Neural crest cell (in vitro differentiated cells): ENCODE data around the gene CHIC2. TPM values are rescaled to one million over a fixed set of nuclear protein-coding genes. Genes with fewer than 3 reads are reported as not detected.
"Not testable (repeated sequence)": the region's sequence is repeated elsewhere in the genome, so short reads cannot be mapped to it uniquely, and the experiment has no call there.

Experiments
- DNase-seq: peaks from one replicate; pipeline ENCODE4 v3.0.0; 2021; ENCODE audit warnings: low read depth, mixed read lengths, low spot score
- H3K27ac Mint-ChIP-seq: one replicate; pipeline ENCODE4 v1.8.0; 2021; ENCODE audit warnings: mild to moderate bottlenecking, mixed read lengths; ENCODE audit not compliant: unreplicated experiment
- H3K27me3 Mint-ChIP-seq: 2 replicates; pipeline ENCODE4 v1.8.0; 2021; ENCODE audit warnings: low read depth, mild to moderate bottlenecking, mixed read lengths
- H3K36me3 Mint-ChIP-seq: 2 replicates; pipeline ENCODE4 v1.8.0; 2021; ENCODE audit warnings: low read depth, mild to moderate bottlenecking, mixed read lengths
- H3K4me1 Mint-ChIP-seq: 2 replicates; pipeline ENCODE4 v1.8.0; 2021; ENCODE audit warnings: mixed read lengths
- H3K4me3 Mint-ChIP-seq: one replicate; pipeline ENCODE4 v1.8.0; 2021; ENCODE audit warnings: mild to moderate bottlenecking, mixed read lengths
- H3K9me3 Mint-ChIP-seq: 2 replicates; pipeline ENCODE4 v1.8.0; 2021; ENCODE audit warnings: mixed read lengths
- CTCF ChIP-seq: fragments of 200-600 bp; sonication (generic); conservative IDR thresholded peaks from 2 replicates; pipeline ENCODE4 v1.5.0; 2021; ENCODE audit warnings: antibody characterized with exemption, mild to moderate bottlenecking
- long read RNA-seq: library from polyadenylated mRNA; unstranded; transcript quantifications from one replicate; pipeline ENCODE4 v2.0.0, GENCODE V29; 2020
- total RNA-seq: library from RNA; stranded (reverse); gene quantifications from 2 replicates; pipeline ENCODE4 v1.2.1, GENCODE V29; 2021

Gene CHIC2
- total RNA-seq: 9.5 and 10.4 TPM in 2 replicates
- long read RNA-seq, transcript CHIC2-201 (6 exons, 1,194 nt): major isoform, 21 of 27 reads
- long read RNA-seq, partial matches to known transcripts: 0 of 27 reads
- long read RNA-seq, other reads (novel, unspliced or antisense): 4 of 27 reads

- H3K27me3 Mint-ChIP-seq: peaks cover 33% of the 10 kb centered on the region
- no peak for TF ChIP-seq CTCF
- H3K27ac Mint-ChIP-seq: peak within 1 kb of the TSS; percentile 70
- H3K4me1 Mint-ChIP-seq: peaks cover 35% of the 10 kb centered on the region
- peak; percentile 89 for DNase-seq
- H3K36me3 Mint-ChIP-seq: no peaks in the 10 kb centered on the region
- peak within 1 kb of the TSS; percentile 96 for H3K4me3 Mint-ChIP-seq
- no peaks in the 10 kb centered on the region for H3K9me3 Mint-ChIP-seq
Observed at GRCh38 chr4:54064317-54065111, at the start of gene CHIC2. Gene CHIC2 (minus strand): TSS chr4:54064605. CDS start chr4:54064300, 305 bp downstream.

GRCh38 chr4:54113206-54113605 is 48.8 kb upstream of the CHIC2 start:
- peaks cover 68% of the 10 kb centered on the region for H3K27me3 Mint-ChIP-seq
- not testable (repeated sequence) for H3K4me3 Mint-ChIP-seq, H3K27ac Mint-ChIP-seq, H3K36me3 Mint-ChIP-seq, DNase-seq, H3K9me3 Mint-ChIP-seq
- H3K4me1 Mint-ChIP-seq: peaks cover 21% of the 10 kb centered on the region

- no peak for TF ChIP-seq CTCF
- Mint-ChIP-seq H3K27ac (no peak overlapping the region), H3K4me3 (peak overlapping the region; percentile 25), H3K4me1 (peaks cover 39% of the 10 kb centered on the region), H3K36me3 (peaks cover 3% of the 10 kb centered on the region), H3K9me3 (no peaks in the 10 kb centered on the region), H3K27me3 (peaks cover 90% of the 10 kb centered on the region)
- DNase-seq: no peak
Observed at GRCh38 chr4:54110019-54110416, 45.6 kb upstream of the CHIC2 start.

GRCh38 chr4:54109241-54110018 is 45.0 kb upstream of the CHIC2 start:
- peaks cover 90% of the 10 kb centered on the region for H3K27me3 Mint-ChIP-seq
- no peak overlapping the region for H3K27ac Mint-ChIP-seq
- H3K9me3 Mint-ChIP-seq: no peaks in the 10 kb centered on the region
- peaks cover 3% of the 10 kb centered on the region for H3K36me3 Mint-ChIP-seq
- no peak for TF ChIP-seq CTCF
- DNase-seq: no peak
- H3K4me1 Mint-ChIP-seq: peaks cover 45% of the 10 kb centered on the region
- H3K4me3 Mint-ChIP-seq: peak overlapping the region; percentile 20

- H3K4me3 Mint-ChIP-seq: peak overlapping the region; percentile 32
Observed at GRCh38 chr4:54107951-54108748, 43.7 kb upstream of the CHIC2 start.

More at GRCh38 chr4:54107951-54108748, 43.7 kb upstream of the CHIC2 start:
- H3K27me3 Mint-ChIP-seq: peaks cover 97% of the 10 kb centered on the region
- H3K27ac Mint-ChIP-seq: no peak overlapping the region
- H3K9me3 Mint-ChIP-seq: no peaks in the 10 kb centered on the region
- H3K36me3 Mint-ChIP-seq: peaks cover 3% of the 10 kb centered on the region
- no peak for TF ChIP-seq CTCF
- H3K4me1 Mint-ChIP-seq: peaks cover 54% of the 10 kb centered on the region
- DNase-seq: no peak
